CD1c-positive myeloid dendritic cell (primary cell): ENCODE data around the gene DSTYK.
A peak's percentile ranks its signal among the peaks of the same experiment; 100 is the strongest.
"Not testable (repeated sequence)": the region's sequence is repeated elsewhere in the genome, so short reads cannot be mapped to it uniquely, and the experiment has no call there.

Experiments
- DNase-seq: peaks from one replicate; pipeline ENCODE4 v3.0.0-alpha.2; 2016; ENCODE audit errors: extremely low spot score

The DSTYK gene

GRCh38 chr1:205220421-205220820 lies 8.9 kb upstream of the DSTYK start:
- no peak for DNase-seq

GRCh38 chr1:205217418-205217817 lies 5.9 kb upstream of the DSTYK start:
- no peak for DNase-seq

GRCh38 chr1:205216588-205216987 lies 5.1 kb upstream of the DSTYK start:
- DNase-seq = no peak

- DNase-seq = peak; percentile 71
Observed at GRCh38 chr1:205214756-205215155, 3.3 kb upstream of the DSTYK start.

- peak; percentile 62 for DNase-seq
Observed at GRCh38 chr1:205211839-205212536, 486 bp upstream of the DSTYK start.

DNA sequence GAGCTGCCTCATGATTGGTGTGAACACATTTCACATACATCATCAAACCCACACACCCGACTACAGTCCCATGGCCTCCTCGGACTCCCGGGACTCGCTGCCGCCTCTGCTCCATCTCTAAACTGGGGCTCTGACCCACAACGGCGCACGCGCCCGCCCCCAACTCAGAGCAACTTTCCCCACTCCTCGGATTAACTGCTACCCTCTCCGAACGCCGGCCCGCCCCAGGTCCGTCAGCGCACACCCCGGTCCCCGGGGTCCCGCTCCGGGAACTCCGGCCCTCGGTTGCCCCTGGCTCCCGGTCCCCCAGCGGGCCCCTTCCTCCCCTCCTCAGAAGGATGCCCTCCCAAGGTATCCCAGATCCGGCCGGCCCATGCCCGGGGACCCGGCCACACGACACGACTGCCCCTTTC lies 740 bp downstream of the DSTYK start:
- peak; percentile 43 for DNase-seq

- DNase-seq = no peak
Observed at GRCh38 chr1:205208811-205209210, 2.7 kb downstream of the DSTYK start.

GRCh38 chr1:205205055-205205454 lies 6.4 kb downstream of the DSTYK start:
- DNase-seq = no peak

GRCh38 chr1:205204552-205204951 lies 7.0 kb downstream of the DSTYK start:
- no peak for DNase-seq

DNA sequence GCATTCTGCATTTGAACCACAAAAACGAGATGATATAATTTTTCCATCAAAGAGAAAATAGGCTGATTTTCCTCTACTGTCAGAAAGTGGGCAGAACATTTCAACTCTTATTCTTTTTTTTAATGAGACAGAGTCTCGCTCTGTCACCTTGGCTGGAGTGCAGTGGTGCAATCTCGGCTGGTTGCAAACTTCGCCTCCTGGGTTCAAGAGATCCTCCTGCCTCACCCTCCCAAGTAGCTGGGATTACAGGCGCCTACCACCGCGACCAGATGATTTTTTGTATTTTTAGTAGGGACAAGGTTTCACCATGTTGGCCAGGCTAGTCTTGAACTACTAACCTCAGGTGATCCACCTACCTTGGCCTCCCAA lies 11.6 kb downstream of the DSTYK start:
- no peak for DNase-seq

GRCh38 chr1:205199090-205199930 lies 12.2 kb downstream of the DSTYK start:
- DNase-seq = no peak

- DNase-seq = no peak
Observed at GRCh38 chr1:205192287-205192686, 19.2 kb downstream of the DSTYK start.

GRCh38 chr1:205191622-205192021 lies 19.9 kb downstream of the DSTYK start:
- DNase-seq = no peak

GRCh38 chr1:205190845-205191577 lies 20.5 kb downstream of the DSTYK start:
- no peak for DNase-seq

- peak; percentile 38 for DNase-seq
Observed at GRCh38 chr1:205189131-205189530, 22.4 kb downstream of the DSTYK start.

DNA sequence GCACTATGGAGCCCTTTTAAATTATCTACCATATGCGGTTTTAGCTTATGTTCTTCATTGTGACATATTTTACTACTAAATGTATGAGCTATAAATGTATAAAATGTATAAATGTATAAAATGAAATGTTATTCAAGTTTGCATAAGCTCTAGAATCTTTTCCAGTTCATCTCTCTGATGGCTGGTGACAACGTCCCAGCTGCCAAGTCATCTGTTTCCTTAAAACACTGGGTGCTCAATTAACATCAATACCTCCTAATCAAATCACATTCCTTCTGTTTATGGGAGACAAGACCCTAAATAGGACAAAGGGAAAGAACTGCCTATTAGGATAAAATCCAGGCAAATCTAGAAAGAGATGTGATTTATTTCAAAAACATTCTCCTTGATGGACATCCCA lies 22.9 kb downstream of the DSTYK start:
- no peak for DNase-seq

GRCh38 chr1:205188098-205188497 lies 23.4 kb downstream of the DSTYK start:
- no peak for DNase-seq

DNA sequence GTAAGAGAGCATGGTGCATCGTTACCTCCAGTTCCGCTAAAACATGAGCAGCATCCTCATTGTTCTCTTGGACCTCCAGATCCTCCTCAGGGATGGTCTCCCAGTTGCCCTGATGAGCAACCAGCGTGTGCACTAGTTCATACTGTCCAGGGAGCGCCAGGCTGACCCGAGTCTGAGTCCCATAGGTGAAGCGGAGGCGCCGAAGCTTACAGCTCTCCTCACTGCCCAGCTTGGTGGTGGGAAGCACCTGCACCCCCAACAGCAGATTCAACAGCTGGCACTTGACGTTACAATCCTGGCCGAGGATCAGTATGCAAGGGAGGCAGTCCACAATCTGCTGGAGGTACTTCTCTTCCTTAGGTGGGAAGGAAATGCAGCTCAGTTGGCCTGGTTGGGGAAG lies 24.1 kb downstream of the DSTYK start:
- DNase-seq = no peak

GRCh38 chr1:205186191-205186590 lies 25.3 kb downstream of the DSTYK start:
- DNase-seq = no peak

- DNase-seq = no peak
Observed at GRCh38 chr1:205183676-205184335, 27.7 kb downstream of the DSTYK start.

GRCh38 chr1:205182930-205183329 lies 28.6 kb downstream of the DSTYK start:
- no peak for DNase-seq

DNA sequence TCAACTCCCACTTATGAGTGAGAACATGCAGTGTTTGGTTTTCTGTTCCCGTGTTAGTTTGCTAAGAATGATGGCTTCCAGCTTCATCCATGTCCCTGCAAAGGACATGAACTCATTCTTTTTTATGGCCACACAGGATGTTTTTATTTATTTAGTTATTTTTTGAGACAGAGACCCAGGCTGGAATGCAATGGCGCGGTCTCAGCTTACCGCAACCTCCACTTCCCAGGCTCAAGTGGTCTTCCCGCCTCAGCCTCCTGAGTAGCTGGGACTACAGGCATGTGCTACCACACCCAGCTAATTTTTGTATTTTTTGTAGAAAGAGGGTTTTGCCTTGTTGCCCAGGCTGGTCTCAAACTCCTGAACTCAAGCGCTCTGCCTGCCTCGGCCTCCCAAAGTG lies 31.2 kb downstream of the DSTYK start:
- not testable (repeated sequence) for DNase-seq
